Liver (tissue), 9 donors: ENCODE data around the gene HBA2. TPM values are rescaled to one million over a fixed set of nuclear protein-coding genes. Genes with fewer than 3 reads are reported as not detected.
"Not testable (repeated sequence)": the region's sequence is repeated elsewhere in the genome, so short reads cannot be mapped to it uniquely, and the experiment has no call there.

ENCODE experiments used
- DNase-seq: peaks from one replicate; pipeline ENCODE4 v3.0.0-alpha.2; 2017; ENCODE audit warnings: low spot score
- H3K27ac ChIP-seq, 2 donors: one replicate each; pipeline ENCODE4 v1.7.0; 2013; ENCODE audit warnings: inconsistent platforms in 2 of 2, low read length in 2 of 2, control low read depth in 1 of 2, low read depth in 1 of 2, mild to moderate bottlenecking in 1 of 2
- H3K27me3 ChIP-seq, 4 donors: one replicate each; pipeline versions ENCODE4 v1.6.1 to v1.7.0; 2013; ENCODE audit warnings: low read length in 3 of 4, inconsistent platforms in 1 of 4, mild to moderate bottlenecking in 1 of 4, moderate library complexity in 1 of 4; ENCODE audit not compliant: control insufficient read depth in 4 of 4, insufficient read depth in 4 of 4
- H3K36me3 ChIP-seq, 4 donors: one replicate each; pipeline versions ENCODE4 v1.6.1 to v1.7.0; 2013; ENCODE audit warnings: low read length in 3 of 4, mild to moderate bottlenecking in 3 of 4, low read depth in 1 of 4, moderate library complexity in 1 of 4; ENCODE audit not compliant: control insufficient read depth in 4 of 4, insufficient read depth in 3 of 4
- H3K4me1 ChIP-seq, 4 donors: one replicate each; pipeline versions ENCODE4 v1.6.1 to v1.7.0; 2013; ENCODE audit warnings: low read length in 3 of 4, mild to moderate bottlenecking in 3 of 4, moderate library complexity in 1 of 4; ENCODE audit not compliant: control insufficient read depth in 4 of 4, insufficient read depth in 4 of 4
- H3K4me3 ChIP-seq, 3 donors: one replicate each; pipeline versions ENCODE4 v1.6.1 to v1.7.0; 2013; ENCODE audit warnings: low read length in 3 of 3, control low read depth in 1 of 3, low read depth in 1 of 3, mild to moderate bottlenecking in 1 of 3
- H3K9ac ChIP-seq, 2 donors: one replicate each; pipeline ENCODE4 v1.7.0; 2013; ENCODE audit warnings: low read length in 2 of 2, mild to moderate bottlenecking in 2 of 2, moderate library complexity in 2 of 2, control low read depth in 1 of 2, low read depth in 1 of 2
- H3K9me3 ChIP-seq, 4 donors: one replicate each; pipeline versions ENCODE4 v1.6.1 to v1.7.0; 2013; ENCODE audit warnings: low read length in 3 of 4; ENCODE audit not compliant: control insufficient read depth in 4 of 4
- ATF3 ChIP-seq: IDR thresholded peaks from 2 replicates; pipeline ENCODE4 v1.6.1; 2016; ENCODE audit warnings: antibody characterized with exemption
- CTCF ChIP-seq: fragments of 150-350 bp; IDR thresholded peaks from 2 replicates; pipeline ENCODE4 v1.5.1; 2017; ENCODE audit warnings: improper control_type of control experiment, low read depth, low read length; ENCODE audit not compliant: missing input control
- EGR1 ChIP-seq, 2 donors: IDR thresholded peaks; 2 replicates each; pipeline ENCODE4 v1.6.1; 2016 to 2018; ENCODE audit warnings: antibody characterized with exemption in 2 of 2, low read depth in 2 of 2
- FOXA1 ChIP-seq: IDR thresholded peaks from 2 replicates; pipeline ENCODE4 v1.6.1; 2016; ENCODE audit warnings: antibody characterized with exemption
- GABPA ChIP-seq, 2 donors: IDR thresholded peaks in 1 of 2; conservative IDR thresholded peaks in 1 of 2; 2 replicates each; pipeline ENCODE4 v1.6.1; 2016; ENCODE audit warnings: antibody characterized with exemption in 2 of 2, mild to moderate bottlenecking in 1 of 2, moderate library complexity in 1 of 2
- HNF4G ChIP-seq: IDR thresholded peaks from 2 replicates; pipeline ENCODE4 v1.6.1; 2016; ENCODE audit warnings: antibody characterized with exemption
- JUND ChIP-seq, 2 donors: IDR thresholded peaks; 2 replicates each; pipeline ENCODE4 v1.6.1; 2016; ENCODE audit warnings: antibody characterized with exemption in 2 of 2
- NR2F2 ChIP-seq: IDR thresholded peaks from 2 replicates; pipeline ENCODE4 v1.6.1; 2016; ENCODE audit warnings: antibody characterized with exemption
- RAD21 ChIP-seq, 2 donors: IDR thresholded peaks; 2 replicates each; pipeline ENCODE4 v1.6.1; 2016; ENCODE audit warnings: antibody characterized with exemption in 2 of 2, mild to moderate bottlenecking in 2 of 2
- SP1 ChIP-seq: IDR thresholded peaks from 2 replicates; pipeline ENCODE4 v1.6.1; 2018; ENCODE audit warnings: antibody characterized with exemption, mild to moderate bottlenecking
- TAF1 ChIP-seq: conservative IDR thresholded peaks from 2 replicates; pipeline ENCODE4 v1.6.1; 2016; ENCODE audit warnings: antibody characterized with exemption, mild to moderate bottlenecking
- YY1 ChIP-seq: IDR thresholded peaks from 2 replicates; pipeline ENCODE4 v1.6.1; 2016; ENCODE audit warnings: antibody characterized with exemption, mild to moderate bottlenecking
- ZBTB33 ChIP-seq: IDR thresholded peaks from 2 replicates; pipeline ENCODE4 v1.6.1; 2016; ENCODE audit warnings: antibody characterized with exemption
- WGBS: extraction: QIAGEN DNeasy Blood & Tissue Kit; methylation state at CpG from one replicate; pipeline ENCODE4 v1.1.7; 2013; 5-methylcytosine and 5-hydroxymethylcytosine counted together
- polyA plus RNA-seq, 2 donors: library from polyadenylated mRNA; stranded (reverse) in 1 of 2; unstranded in 1 of 2; fragments of 200-250 nt in 1 of 2; fragments of >200 nt in 1 of 2; fragmentation: Nextera tagmentation in 1 of 2; extraction: Ambion mirVana in 1 of 2; gene quantifications; one replicate each; pipeline versions ENCODE4 v1.2.1 to v1.2.3, GENCODE V29; 2013 to 2015
- total RNA-seq, 2 donors: library from RNA; depleted of rRNA; stranded (reverse); fragments of >200 nt; gene quantifications; one replicate each; pipeline ENCODE4 v1.2.3, GENCODE V29; 2014
- donor health status: healthy.
- donor health status: healthy.
- donor health status: healthy.
- donor health status: healthy.
- donor health status: healthy.

HBA2 gene
- total and polyA plus RNA-seq, 4 donors, result 2.8 to 36,951 (median 46.0) TPM

GRCh38 chr16:152141-153128 lies 20.2 kb upstream of the HBA2 start, which contains the start of gene HBZ:
HBZ (plus strand) TSS chr16:152644; CDS start chr16:152910, 266 bp downstream.
- Histone ChIP-seq H3K36me3 (no peaks in the 10 kb centered on the region), H3K9me3 (no peaks in the 10 kb centered on the region), H3K27me3 (peaks cover 0 to 2% (median 0%) of the 10 kb centered on the region in 4 donors), H3K9ac (no peak within 1 kb of the TSS), H3K27ac (no peak within 1 kb of the TSS), H3K4me3 (no peak within 1 kb of the TSS), H3K4me1 (peaks cover 0 to 9% (median 5%) of the 10 kb centered on the region in 4 donors)
- TF ChIP-seq NR2F2 (no peak), EGR1 (IDR thresholded peaks at IDR 0.05; ENCODE audit: low read depth in 2 of 2) (no peak), CTCF (no peak)
- WGBS, result 84% methylated on average over 17 of the region's 17 CpGs
- DNase-seq, result no peak

- not testable (repeated sequence) for H3K9me3 ChIP-seq, H3K36me3 ChIP-seq, H3K9ac ChIP-seq, H3K27ac ChIP-seq, H3K4me1 ChIP-seq, H3K27me3 ChIP-seq, H3K4me3 ChIP-seq, DNase-seq
- WGBS, result 31% methylated on average over 4 of the region's 6 CpGs
These were observed 19.6 kb upstream of the HBA2 start for GRCh38 chr16:153129-153521.

- H3K27me3 ChIP-seq, H3K4me3 ChIP-seq: not testable (repeated sequence)
These were observed 19.0 kb upstream of the HBA2 start for GRCh38 chr16:153550-154216.

GRCh38 chr16:154217-155030 lies 18.3 kb upstream of the HBA2 start:
- Histone ChIP-seq H3K9me3 (no peaks in the 10 kb centered on the region), H3K4me1 (peaks cover 0 to 9% (median 5%) of the 10 kb centered on the region in 4 donors), H3K4me3 (peak overlapping the region in 1 of 3 donors; percentile 16), H3K27ac (no peak overlapping the region), H3K36me3 (no peaks in the 10 kb centered on the region), H3K27me3 (peaks cover 0 to 2% (median under 1%) of the 10 kb centered on the region in 4 donors), H3K9ac (no peak overlapping the region)
- peak; percentile 35 for DNase-seq
- 6% methylated on average over 53 of the region's 59 CpGs for WGBS
- TF ChIP-seq JUND (IDR thresholded peaks at IDR 0.05) (no peak), CTCF (no peak), FOXA1 (no peak), RAD21 (IDR thresholded peaks at IDR 0.05) (no peak), ZBTB33 (no peak), ATF3 (no peak), YY1 (no peak), SP1 (no peak), HNF4G (no peak), EGR1 (IDR thresholded peaks at IDR 0.05; ENCODE audit: low read depth in 2 of 2) (no peak), GABPA (IDR thresholded peaks at IDR 0.05 in 1 of 2, conservative IDR thresholded peaks at IDR 0.05 in 1 of 2) (no peak), TAF1 (no peak)

More at GRCh38 chr16:153550-154216, 19.0 kb upstream of the HBA2 start:
- not testable (repeated sequence) for DNase-seq, H3K27ac ChIP-seq, H3K4me1 ChIP-seq, H3K9me3 ChIP-seq, H3K36me3 ChIP-seq, H3K9ac ChIP-seq
- no CpG with 5 or more reads among the region's 74 CpGs for WGBS
